Anterior cingulate cortex (tissue), 58 donors: ENCODE measurements around the gene SLC19A1.

Experiments used
- DNase-seq, 58 donors: peaks; one replicate each; lab custom pipeline; 2025; lab: John Stamatoyannopoulos, UW

SLC19A1 gene

GRCh38 chr21:45485686-45486442, 56.4 kb downstream of the SLC19A1 start:
- no peak for DNase-seq

DNA sequence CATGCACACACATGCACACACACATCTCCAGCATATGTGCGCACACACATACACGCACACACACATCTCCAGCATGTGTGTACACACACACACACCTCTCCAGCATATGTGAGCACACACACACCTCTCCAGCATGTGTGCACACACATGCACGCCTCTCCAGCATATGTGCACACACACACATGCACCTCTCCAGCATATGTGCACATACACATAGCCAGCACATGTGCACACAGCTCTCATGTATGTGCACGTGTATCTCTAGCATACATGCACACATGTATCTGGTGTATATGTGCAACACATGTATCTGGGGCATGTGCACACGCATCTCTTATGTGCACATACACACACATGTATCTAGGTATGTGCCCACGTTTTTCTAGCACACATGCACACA, 57.9 kb downstream of the SLC19A1 start:
- no peak for DNase-seq

DNA sequence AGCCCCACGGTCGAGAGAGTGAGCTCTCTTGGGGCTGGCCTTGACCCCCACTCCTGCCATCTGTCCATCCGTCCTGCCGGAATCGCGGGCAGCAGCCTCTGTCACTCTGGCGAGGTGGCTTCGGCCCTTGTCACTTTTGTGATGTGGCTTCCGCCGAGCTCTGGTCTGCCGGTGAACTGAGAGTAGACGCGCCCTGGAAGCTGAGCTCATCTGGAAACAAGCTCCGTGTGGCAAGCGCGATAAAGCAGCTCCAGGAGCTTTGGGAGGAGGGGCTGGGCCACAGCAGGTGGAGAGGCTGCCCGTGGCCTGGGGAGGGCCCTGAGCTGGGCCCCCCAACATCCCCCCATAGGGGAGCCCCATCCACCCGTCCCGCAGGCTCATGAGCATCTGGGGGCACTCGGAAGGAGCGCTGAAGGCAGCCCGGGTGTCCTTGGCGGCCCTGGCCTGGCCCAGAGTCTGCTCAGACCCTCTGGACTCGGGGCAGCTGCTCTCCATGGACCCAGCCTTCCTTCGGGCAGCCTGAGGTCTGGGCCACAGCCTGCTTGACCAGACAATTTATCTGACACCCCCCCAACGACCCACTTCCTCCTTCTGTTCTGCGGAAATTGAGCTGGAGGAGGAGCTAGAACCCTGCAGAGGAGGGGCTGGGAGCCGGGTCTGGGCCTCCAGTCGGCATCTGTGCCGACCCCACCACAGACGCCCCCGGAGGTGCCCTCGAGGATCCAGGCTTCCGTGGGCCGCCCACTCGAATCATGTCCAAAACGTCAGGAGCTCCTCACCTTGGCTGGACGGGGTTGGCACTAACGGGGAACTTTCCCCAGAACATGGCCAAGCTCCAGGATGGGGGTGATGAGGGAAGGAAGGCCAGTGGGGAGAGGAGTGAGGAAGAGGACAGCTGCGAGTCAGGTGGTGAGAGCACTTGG, 59.1 kb downstream of the SLC19A1 start:
- DNase-seq: peak in 1 of 58 donors; percentile 21

- DNase-seq: no peak
These were observed 60.0 kb downstream of the SLC19A1 start for GRCh38 chr21:45481977-45482898.

- no peak for DNase-seq
These were observed 60.7 kb downstream of the SLC19A1 start for GRCh38 chr21:45481566-45481965.

- DNase-seq: no peak
These were observed 61.3 kb downstream of the SLC19A1 start for GRCh38 chr21:45480701-45481500.

DNA sequence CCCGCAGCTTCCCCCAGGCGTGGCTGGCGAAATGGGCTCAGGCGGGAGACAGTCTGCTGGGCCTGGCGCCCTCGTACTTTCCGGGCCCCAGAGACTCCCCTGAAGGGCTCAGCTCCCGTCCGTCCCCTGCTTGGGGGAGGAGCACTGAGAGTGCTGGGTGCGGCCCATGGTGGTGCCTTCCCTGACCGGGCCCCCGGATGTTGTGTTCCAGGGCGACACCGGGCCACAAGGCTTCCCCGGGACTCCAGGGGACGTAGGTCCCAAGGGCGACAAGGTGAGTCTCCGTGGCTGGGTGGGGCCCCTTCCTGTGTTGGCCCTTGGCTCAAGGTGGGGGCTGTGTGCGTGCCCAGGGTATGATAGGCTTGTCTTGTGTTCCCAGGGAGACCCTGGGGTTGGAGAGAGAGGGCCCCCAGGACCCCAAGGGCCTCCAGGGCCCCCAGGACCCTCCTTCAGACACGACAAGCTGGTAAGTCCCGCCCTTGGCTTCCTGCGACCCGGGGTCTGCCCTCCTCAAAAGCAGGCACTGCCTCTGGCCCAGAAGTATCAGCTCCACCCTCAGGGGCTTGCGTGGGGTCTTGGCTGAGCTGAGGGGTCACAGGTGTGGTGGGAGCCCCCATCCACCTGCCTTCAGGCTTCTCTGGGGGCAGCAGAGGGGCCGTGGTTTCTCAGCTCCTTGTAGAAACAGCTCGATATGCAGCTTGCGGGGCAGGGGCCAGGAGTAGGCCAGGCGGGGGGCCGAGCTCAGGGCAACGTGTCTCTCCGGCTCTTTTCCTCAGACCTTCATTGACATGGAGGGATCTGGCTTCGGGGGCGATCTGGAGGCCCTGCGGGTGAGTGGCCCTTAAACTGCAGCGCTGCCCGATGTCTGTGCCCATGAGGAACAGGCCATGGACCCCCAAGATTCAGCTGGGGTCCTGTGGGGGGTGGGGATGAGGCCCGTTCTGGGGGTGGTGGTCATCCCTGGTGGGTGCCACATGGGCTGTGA, 62.3 kb downstream of the SLC19A1 start:
- DNase-seq: no peak

DNA sequence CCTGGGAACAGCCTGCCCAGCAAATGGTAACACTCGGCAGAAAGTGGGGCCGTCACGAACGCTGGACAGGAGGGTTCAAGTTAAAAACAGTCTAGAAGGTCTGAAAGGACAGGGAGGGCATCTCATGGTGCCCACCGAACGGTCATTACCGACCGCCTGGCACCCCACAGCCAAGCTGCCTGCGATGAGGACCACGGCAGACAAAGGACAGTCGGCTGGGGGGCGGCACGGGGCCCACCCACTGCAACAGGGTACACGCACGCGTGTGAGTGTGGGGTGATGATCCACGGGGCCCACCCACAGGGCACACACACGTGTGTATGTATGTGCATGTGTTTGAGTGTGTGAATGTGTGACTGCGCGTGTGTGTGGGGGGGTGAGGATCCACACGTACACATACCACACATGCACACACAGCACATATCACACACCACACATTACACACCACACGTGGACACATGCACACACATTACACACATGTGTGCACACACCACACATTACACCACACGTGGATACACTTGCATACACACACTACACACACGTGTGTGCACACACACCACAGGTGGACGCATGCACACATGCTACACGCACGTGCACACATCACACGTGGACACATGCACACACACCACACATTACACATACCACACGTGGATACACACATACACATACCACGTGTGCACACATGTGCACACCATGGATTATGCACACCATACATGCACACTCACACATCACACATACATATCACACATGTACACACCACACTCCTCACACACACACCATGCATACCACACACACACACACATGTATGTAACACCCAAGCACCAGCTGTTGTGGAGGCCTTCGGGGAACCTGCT, 63.2 kb downstream of the SLC19A1 start:
- DNase-seq: no peak

DNA sequence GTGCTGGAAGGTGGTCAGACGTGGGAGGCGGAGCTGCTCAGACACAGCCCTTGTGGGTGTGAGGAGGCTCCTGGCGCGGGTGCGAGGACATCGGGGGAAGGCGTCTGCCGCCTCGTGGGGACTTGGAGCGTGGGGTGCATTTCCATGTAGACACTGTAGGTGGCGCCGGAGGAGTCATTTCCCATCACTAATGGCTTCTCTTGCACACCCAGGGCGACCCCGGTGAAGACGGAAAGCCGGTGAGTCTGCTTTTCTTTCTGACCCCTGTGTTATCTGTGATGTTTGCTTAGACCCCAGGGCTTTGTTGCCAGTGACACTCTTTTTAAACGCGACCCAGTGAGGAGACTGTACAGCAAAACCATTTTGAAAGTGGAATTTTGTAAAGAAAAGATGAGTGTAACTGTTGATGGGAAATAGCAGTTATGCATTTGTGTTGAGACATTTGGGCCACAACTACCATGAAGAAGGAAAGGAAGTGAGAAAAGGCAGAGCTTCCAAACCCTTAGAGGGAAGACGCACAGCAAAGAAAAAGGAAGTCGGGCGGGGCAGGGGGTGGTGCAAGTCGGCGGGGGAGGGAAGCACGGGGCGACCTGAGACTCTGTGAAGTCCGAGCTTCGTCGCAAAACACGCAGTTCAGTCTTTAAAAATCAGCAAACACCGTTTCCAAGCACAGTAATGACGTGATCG, 64.0 kb downstream of the SLC19A1 start:
- DNase-seq: peak in 49 of 58 donors; percentile 9 to 75 (median 39)

DNA sequence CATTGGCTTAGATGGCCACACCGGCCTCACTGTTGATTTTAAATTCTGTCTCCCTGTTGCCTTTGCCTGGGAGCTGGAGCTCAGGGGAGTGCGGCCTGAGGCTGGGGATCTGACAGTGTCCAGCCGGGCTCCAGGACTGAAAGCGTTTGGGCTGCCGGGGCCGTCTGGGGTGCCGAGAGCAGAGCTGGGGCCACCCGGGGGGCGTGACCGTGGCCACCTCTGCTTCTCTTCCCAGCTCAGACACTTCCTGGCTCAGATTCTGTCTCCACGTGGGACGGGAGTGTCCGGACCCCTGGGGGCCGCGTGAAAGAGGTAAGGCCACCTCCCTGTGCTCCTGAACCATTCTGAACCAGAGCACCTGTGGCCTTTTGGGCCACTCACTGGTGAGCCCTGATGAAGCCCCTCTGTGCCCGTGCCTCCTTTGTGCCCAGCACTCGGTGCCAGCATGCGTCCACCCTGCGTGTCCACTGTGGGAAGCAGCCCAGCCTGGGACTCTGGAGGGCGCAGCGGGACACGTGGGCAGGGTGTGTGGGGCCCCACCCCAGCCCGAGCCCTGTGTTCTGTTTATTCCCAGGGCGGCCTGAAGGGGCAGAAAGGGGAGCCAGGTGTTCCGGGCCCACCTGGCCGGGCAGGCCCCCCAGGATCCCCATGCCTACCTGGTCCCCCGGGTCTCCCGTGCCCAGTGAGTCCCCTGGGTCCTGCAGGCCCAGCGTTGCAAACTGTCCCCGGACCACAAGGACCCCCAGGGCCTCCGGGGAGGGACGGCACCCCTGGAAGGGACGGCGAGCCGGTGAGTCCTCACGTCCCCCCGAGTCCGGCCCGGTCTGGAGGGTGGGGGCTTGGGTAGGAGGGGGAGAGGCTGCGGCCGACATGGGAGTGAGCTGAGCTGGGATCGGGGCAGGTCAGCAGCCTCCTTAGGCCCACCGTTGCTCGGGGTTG, 64.8 kb downstream of the SLC19A1 start:
- DNase-seq: no peak

DNA sequence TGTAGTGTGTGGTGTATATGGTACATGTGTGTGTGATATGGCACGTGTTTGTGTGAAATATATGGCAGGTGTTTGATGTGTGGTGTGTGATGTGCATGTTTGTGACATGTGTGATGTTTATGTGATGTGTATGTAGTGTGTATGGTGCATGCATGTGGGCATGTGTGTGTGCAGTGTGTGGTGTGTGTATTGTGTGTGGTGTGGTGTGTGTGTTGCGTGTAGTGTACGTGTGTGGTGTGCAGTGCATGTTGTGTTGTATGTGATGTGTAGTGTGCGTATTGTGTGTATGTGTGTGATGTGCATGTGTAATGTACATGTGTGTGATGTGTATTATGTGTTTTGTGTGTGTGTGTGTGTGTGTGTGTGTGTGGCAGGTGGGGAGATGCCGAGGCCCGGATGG, 65.7 kb downstream of the SLC19A1 start:
- DNase-seq: no peak

DNA sequence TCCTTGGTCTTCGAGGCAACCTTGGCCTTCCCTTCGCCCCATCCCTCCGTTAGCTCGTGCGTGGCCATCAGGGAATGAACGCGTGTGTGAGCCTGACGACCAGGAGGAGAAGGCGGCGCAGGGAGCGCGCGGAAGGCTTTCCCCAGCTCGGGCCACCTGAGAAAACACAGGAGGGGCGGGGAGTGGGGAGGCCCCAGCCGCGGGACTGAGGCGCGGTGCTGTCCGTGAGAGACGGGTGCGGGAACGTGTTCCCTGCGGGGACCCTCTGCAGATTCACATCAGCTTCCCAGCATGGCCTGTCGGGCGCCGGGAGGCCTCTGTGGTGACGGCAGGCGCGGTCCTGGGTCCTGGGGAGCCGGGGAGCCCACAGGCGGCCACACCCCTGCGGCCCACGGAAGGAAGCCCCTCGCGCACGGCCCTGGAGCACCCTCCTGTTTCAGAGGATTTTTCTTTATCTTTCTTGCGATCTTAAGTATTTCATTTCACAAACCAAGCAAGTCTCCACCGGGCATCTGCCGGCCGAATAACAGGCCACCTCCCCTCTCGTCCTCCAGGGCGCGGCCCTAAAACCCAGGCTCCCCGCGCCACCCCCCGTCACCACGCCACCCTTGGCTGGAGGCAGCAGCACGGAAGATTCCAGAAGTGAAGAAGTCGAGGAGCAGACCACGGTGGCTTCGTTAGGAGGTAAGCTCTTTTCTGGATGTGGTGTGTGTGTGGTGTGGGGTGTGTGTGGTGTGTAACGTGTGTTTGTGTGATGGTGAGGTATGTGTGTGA, 66.3 kb downstream of the SLC19A1 start:
- DNase-seq: no peak

DNA sequence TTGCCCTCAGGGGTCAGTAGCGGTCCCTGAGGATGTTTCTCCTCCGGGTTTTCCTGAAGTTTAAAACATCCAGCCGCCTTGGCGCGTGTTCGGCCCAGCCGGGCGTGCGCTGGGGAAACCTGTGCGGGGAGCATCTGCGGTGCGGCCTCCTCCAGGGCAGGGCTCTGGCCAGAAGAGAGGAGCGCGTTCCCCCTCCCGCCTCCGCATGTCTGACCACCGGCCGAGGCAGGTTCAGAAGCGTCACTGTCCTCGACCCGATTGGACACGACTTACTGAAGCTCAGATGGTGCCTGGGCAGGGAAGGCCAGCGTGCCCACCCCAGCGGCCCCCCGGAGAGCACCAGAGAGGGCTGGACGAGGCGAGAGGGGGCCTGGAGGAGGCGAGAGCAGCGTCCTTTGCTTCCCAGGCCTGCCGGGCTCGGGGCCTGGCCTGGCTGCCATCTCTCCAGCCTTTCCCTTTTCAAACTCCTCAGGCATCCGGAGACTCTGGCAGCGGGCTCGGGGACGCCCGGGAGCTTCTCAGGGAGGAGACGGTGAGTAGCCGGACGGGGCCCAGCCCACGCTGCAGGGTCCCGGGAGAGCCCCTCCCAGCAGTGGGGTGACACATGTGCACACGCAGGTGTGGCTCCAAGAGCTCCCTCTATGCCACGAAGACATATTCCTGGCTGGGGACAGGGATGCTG, 67.1 kb downstream of the SLC19A1 start:
- DNase-seq: no peak

DNA sequence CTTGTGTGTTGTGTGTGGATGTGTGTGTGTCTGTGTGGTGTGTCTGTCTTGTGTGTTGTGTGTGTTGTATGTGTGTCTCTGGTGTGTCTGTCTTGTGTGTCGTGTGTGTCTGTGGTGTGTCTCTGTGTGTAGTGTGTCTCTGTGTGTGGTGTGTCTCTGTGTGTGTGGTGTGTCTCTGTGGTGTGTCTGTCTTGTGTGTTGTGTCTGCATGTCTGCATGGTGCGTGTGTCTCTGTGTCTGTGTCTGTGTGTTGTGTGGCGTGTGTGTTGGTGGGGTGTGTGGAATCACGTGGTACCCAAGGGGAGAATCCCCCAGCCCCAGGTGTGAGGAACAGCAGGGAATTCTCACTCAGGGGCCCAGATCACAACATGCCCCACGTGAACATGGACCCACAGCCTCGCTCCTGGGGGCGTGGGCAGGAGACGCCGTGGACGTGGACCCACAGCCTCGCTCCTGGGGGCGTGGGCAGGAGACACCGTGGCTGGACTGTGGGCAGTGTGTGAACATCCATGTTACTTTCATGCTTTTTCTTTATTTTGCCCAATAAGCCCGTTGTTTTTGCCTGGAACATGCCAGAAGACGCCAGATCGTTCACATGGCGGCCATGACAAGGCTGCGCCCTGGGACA, 67.8 kb downstream of the SLC19A1 start:
- DNase-seq: no peak
